ENCODE measurements around the gene RAD51B.

- no peak for TF ChIP-seq CTCF (conservative IDR thresholded peaks at IDR 0.05; ENCODE audit: low read depth, low read length)
- TF ChIP-seq EZH2phosphoT487 (IDR thresholded peaks at IDR 0.05; ENCODE audit: borderline replicate concordance, low read length) = no peak
These were observed 312.3 kb downstream of the RAD51B start for GRCh38 chr14:68131907-68132306.

Data from PC-3 (cell line).